NCI-H2107 treated with DMSO at 0.1 percent for 48 hours (cell line): ENCODE data around the gene NEFH.

Source experiments
- DNase-seq: peaks from one replicate; lab custom pipeline; 2025; ENCODE audit not compliant: unreplicated experiment; lab: John Stamatoyannopoulos, UW

The NEFH gene

GRCh38 chr22:29493636-29494035 is 13.6 kb downstream of the NEFH start:
- no peak for DNase-seq

- DNase-seq = no peak
Observed at GRCh38 chr22:29499852-29500251, 19.8 kb downstream of the NEFH start.

- no peak for DNase-seq
Observed at GRCh38 chr22:29503811-29504372, 23.9 kb downstream of the NEFH start.

GRCh38 chr22:29509298-29509697 is 29.3 kb downstream of the NEFH start:
- DNase-seq = no peak

DNA sequence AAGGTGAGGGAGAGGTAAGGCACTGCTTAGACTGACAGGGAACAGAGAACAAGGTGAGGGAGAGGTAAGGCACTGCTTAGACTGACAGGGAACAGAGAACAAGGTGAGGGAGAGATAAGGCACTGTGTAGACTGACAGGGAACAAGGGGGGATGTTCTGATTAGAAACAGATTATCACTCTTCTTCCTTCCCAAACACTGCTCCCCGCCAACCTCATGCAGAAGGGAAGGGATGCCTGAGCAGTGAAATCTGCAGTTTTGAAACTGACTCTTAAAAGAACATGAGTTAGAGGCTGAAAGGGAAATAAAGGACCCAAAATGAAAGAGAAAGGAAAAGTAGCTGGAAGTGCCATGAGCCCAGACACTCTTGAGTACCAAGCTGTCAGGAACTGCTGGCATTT is 29.8 kb downstream of the NEFH start:
- no peak for DNase-seq

DNA sequence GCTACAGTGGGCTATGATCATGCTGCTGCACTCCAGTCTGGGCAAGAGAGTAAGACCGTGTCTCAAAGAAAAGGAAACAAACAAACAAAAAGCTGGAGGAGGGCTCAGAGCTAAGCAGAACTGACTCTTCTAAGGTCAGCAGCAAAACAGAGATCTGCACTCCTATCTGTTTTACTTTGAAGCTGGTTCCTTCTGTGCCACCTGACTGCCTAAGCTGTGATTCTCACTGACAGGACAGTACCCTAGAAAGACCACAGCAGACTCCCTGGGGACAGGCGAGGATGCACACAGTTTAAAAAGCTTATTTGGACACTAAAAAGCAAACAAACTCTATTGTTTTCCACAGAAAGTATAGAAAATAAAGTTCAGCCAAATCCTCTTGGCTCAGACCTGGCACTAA is 30.5 kb downstream of the NEFH start:
- no peak for DNase-seq

DNA sequence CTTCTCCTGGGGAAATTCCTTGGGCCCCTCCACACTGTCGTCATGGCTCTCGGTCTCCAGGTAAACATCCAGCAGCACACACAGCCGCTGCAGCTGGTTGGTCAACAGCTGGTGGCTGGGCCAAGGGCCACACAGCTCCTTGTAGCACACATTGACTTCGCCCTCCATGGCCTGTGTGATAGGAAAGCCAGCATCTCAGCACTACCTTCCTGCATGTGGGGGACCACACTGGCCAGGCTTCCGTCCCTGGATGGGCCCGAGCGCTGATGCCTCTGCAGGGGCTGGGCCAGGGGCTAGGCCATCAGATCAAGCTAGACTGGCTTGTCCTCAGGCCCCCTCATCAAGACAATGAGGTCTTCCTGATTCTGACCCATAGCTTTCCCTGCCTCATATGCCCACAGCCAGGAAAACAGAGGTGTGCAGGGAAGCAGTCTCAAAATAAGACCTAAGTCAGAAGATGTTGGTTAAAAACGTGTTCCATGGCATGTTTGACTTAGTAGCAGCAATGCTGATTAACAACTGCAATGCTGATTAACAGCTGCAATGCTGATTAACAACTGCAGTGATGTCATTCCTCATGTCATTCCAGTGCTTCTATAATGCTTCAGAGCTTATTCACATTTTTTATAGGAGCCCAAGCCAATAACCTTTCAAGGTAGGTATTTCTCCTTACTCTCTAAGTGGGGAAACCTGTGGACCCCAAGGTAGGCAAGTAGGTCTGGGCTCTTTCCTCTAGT is 31.3 kb downstream of the NEFH start:
- no peak for DNase-seq

GRCh38 chr22:29512031-29512430 is 32.0 kb downstream of the NEFH start:
- no peak for DNase-seq

DNA sequence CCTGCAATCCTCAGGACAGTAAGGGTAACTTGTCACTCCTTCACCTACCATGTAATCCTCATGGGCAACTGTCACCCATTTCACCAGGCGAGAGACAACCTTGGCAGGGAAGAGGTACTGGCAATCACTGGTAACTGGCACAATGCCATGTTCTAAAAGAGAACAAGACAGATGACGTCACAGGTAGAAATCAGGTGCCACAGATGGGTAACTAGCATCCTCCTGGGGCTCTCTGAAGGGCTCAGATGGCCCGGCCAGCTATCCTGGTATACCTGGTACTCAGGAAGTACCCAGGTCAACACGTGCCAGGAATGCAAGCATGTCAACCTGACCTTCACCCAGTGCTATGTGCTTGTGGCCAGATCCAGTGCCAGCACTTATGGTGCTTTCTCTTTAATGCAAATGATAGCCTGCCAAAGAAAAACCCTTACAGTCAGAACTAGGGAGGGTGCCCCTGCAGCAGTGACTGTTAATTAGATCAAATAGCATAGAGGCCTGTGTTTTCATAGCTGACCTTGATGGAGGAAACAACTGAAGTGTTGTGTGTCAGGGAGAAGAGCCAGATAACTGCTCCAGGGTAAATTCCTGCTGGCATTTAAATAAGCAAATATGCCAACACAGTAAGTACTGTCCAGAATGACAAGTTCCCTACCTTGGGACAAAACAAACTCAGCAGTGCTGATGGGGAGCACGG is 37.3 kb downstream of the NEFH start:
- no peak for DNase-seq

GRCh38 chr22:29518427-29518826 is 38.4 kb downstream of the NEFH start:
- no peak for DNase-seq

GRCh38 chr22:29519996-29520395 is 40.0 kb downstream of the NEFH start:
- DNase-seq = no peak

DNA sequence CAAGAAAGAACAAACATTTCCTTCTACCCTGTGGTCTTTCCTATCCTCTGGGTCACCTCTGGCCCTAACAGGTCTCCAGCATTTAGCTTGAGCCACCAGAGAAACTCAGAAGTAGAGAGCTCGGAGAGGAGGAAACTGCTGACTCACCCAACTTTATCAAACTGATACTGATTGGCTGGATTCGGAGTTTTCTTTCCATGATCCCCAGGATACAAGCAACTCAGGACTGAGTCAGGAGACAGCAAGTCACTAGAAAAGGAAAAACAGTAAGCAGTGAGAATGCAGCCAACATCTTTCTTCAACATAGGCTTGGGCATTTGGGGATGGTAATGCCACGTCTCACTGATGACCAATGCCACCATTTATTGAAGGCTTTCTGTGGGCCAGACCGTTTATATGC is 40.8 kb downstream of the NEFH start:
- no peak for DNase-seq

GRCh38 chr22:29521526-29521925 is 41.5 kb downstream of the NEFH start:
- no peak for DNase-seq

DNA sequence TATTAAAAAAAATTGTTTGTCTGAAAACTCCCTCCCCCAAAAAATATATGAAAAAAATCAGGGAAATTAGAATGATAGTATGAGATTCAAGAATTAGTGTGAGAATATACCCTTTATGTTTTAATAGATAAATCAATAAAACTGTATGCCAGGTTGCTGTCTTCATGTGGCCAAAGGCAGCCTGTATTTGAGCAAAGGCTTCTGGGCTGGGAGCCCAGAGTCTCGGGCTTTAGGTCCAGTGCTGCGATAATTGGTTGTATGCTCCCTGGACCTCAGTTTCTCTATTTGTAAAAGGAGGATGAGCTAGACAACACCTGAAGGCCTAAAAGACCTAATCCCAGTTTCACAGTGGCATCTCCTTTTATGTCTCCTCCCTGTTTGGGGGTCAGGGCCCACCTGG is 43.7 kb downstream of the NEFH start:
- DNase-seq = no peak

DNA sequence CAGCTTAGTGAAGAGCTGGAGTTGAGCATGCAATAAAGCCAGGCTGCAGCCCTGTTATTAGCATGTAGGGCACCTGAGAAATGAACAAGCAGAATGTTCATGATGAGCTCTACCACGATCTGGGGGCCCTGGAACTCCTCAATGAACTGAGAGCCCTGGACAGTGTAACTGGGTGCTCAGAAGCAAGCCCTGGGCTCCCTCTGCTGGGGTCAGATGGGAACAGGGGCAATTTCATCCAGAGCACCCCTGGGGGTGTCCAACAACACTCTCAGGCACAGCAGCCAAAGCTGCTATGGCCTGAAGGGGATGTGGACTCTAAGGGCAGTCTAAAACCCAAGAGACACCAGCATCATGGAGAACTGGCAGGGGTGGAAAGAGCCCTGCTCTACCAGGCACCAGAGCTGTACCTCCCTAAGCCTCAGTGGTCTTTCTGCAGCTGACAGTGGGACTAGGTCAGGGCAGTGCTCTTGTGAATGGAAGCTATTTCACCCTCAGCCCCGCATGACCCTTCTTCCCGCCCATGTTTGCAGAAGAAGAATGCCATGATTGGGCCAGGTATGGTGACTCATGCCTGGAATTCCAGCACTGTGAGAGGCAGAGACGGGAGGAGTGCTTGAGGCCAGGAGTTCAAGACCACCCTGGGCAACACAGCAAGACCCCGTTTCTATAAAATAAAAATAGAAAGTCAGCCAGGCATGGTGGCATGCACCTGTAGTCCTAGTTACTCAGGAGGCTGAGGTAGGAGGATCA is 44.6 kb downstream of the NEFH start:
- no peak for DNase-seq

DNA sequence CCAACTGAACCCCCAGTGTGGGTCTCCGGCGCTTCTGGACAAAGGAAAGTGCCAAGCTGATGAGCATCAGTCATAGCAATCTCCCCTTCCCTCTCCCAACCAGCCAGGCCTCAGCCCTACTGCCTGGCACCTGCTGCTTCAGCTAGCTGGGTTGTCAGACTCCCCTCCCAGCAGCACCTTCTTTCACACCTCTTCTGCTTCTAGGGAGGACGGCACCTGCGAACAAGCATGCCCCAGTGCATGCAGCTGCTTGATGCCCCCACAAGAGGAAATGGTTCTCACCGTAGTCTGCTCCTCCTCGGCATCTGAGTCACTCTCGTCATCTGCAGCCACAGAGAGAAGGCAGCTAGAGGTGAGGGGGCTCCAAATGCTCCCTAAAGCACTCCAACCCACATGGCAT is 48.1 kb downstream of the NEFH start:
- no peak for DNase-seq

DNA sequence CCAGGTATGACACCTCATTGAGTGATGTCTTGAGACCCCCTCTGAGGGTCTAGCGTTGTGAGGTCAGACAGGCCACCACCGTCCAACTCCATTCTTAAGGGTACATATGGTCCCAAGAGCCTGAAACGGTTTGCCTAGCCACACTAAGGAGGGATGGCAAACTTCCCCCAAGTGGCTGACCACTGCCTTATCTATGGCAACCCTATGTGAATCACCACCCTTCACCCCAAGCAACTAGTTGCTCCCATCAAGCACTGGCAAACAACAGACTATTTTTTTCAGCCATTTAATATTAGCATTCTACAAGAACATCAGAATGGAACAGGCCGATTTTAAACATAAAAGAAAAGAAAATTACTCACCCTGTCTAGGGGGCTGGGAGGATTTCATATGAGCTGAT is 50.7 kb downstream of the NEFH start:
- DNase-seq = no peak

DNA sequence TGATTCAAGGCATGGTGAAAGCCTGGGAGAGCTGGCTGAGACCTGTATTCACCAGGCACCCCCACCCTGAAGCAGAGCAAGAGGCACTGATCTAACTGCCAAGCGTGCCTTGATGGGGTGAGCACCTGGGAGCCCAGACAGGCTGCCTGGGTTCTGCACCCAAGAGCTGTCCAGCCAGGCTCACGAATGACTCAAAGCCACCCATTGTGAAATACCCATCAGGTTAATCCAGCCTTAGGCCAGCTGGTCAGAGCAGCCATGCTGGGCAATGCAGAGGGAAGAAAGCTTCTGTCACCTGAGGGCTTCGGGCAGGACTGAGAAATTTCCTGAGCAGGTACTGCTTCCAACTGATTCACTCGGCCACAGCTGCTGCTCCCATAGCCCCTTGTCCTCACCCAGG is 51.4 kb downstream of the NEFH start:
- DNase-seq = no peak

GRCh38 chr22:29536411-29536810 is 56.4 kb downstream of the NEFH start:
- DNase-seq = no peak

DNA sequence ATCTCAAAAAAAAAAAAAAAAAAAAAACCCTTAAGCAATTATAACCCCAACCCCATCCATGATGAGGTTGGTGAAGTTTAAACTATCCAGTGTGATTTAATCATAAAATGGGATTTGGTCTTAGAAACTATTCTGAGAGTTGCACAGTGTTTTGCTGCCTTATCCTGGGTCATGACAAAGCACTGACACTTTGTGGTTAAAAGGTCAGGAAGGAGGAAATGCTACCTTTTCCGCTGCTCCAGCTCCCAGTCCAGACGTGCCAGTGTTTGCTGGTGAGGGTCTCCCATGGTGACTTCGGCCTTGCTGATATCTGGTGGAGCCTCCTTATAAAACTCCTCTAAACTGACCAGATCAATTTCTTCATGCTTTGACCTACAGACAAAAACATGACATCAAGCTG is 59.1 kb downstream of the NEFH start:
- DNase-seq = no peak
